ENCODE measurements around the gene CENPM. TPM values are rescaled to one million over a fixed set of nuclear protein-coding genes. Genes with fewer than 3 reads are reported as not detected.

The CENPM gene
- total RNA-seq, 1 experiment from 2014 or later = 77.5 TPM

GRCh38 chr22:41964112-41964491, 17.1 kb upstream of the CENPM start:
- Histone ChIP-seq H3K4me3 (ENCODE audit: low read length) (no peak overlapping the region), H3K4me2 (ENCODE audit: low read length) (no peak overlapping the region), H3K9ac (ENCODE audit: low read length) (no peak overlapping the region), H2AFZ (ENCODE audit: low read length) (no peak overlapping the region), H3K27ac (ENCODE audit: low read length) (no peak overlapping the region), H3K79me2 (ENCODE audit: low read length) (no peaks in the 10 kb centered on the region), H3F3A (ENCODE audit: low read length, unreplicated experiment) (no peaks in the 10 kb centered on the region), H3K9me3 (ENCODE audit: low read length) (no peaks in the 10 kb centered on the region), H3K4me1 (ENCODE audit: insufficient read depth, low read length) (no peaks in the 10 kb centered on the region), H3K27me3 (ENCODE audit: low read length) (no peaks in the 10 kb centered on the region), H4K20me1 (ENCODE audit: low read length) (no peaks in the 10 kb centered on the region), H3K36me3 (ENCODE audit: low read depth, low read length) (no peaks in the 10 kb centered on the region), H3K9me2 (replicated peaks; ENCODE audit: low read length) (no peaks in the 10 kb centered on the region)
- CTCF ChIA-PET = no interaction called here
- intact Hi-C loops (cut with micrococcal nuclease) = no loop called here
- no TSS peak for BruUV-seq (replicated peaks)
- TF ChIP-seq EZH2phosphoT487 (IDR thresholded peaks at IDR 0.05; ENCODE audit: borderline replicate concordance, low read length) (no peak), CTCF (conservative IDR thresholded peaks at IDR 0.05; ENCODE audit: low read depth, low read length) (no peak), EZH2 (IDR thresholded peaks at IDR 0.05; ENCODE audit: low read length, unreplicated experiment) (no peak)
- POLR2A ChIA-PET (ENCODE audit: unreplicated experiment) = no interaction called here
- DNase-seq = no peak
- ATAC-seq = no peak

GRCh38 chr22:41963453-41964111, 16.6 kb upstream of the CENPM start:
- intact Hi-C loops (cut with micrococcal nuclease) = no loop called here
- no peak overlapping the region for H3K27ac ChIP-seq (ENCODE audit: low read length)
- H3K9me3 ChIP-seq (ENCODE audit: low read length) = no peaks in the 10 kb centered on the region
- H3K9ac ChIP-seq (ENCODE audit: low read length) = no peak overlapping the region
- no peak overlapping the region for H2AFZ ChIP-seq (ENCODE audit: low read length)
- no peak overlapping the region for H3K4me2 ChIP-seq (ENCODE audit: low read length)
- ChIA-PET POLR2A (ENCODE audit: unreplicated experiment) (no interaction called here), CTCF (no interaction called here)
- ATAC-seq = no peak
- no peaks in the 10 kb centered on the region for H3K36me3 ChIP-seq (ENCODE audit: low read depth, low read length)
- no peaks in the 10 kb centered on the region for H3K9me2 ChIP-seq (replicated peaks; ENCODE audit: low read length)
- DNase-seq = no peak
- no peaks in the 10 kb centered on the region for H3K27me3 ChIP-seq (ENCODE audit: low read length)
- TF ChIP-seq EZH2phosphoT487 (IDR thresholded peaks at IDR 0.05; ENCODE audit: borderline replicate concordance, low read length) (no peak), EZH2 (IDR thresholded peaks at IDR 0.05; ENCODE audit: low read length, unreplicated experiment) (no peak)
- H3K4me1 ChIP-seq (ENCODE audit: insufficient read depth, low read length) = no peaks in the 10 kb centered on the region
- H4K20me1 ChIP-seq (ENCODE audit: low read length) = no peaks in the 10 kb centered on the region
- no peaks in the 10 kb centered on the region for H3K79me2 ChIP-seq (ENCODE audit: low read length)
- H3K4me3 ChIP-seq (ENCODE audit: low read length) = no peak overlapping the region
- H3F3A ChIP-seq (ENCODE audit: low read length, unreplicated experiment) = no peaks in the 10 kb centered on the region
- no TSS peak for BruUV-seq (replicated peaks)

- no peak for DNase-seq
- TF ChIP-seq CTCF (conservative IDR thresholded peaks at IDR 0.05; ENCODE audit: low read depth, low read length) (no peak), EZH2 (IDR thresholded peaks at IDR 0.05; ENCODE audit: low read length, unreplicated experiment) (no peak), EZH2phosphoT487 (IDR thresholded peaks at IDR 0.05; ENCODE audit: borderline replicate concordance, low read length) (no peak)
- ChIA-PET POLR2A (ENCODE audit: unreplicated experiment) (no interaction called here), CTCF (no interaction called here)
- no peaks in the 10 kb centered on the region for H3K79me2 ChIP-seq (ENCODE audit: low read length)
- no peaks in the 10 kb centered on the region for H3K27me3 ChIP-seq (ENCODE audit: low read length)
- no TSS peak for BruUV-seq (replicated peaks)
- no peaks in the 10 kb centered on the region for H3K9me3 ChIP-seq (ENCODE audit: low read length)
- H2AFZ ChIP-seq (ENCODE audit: low read length) = no peak overlapping the region
- H3K27ac ChIP-seq (ENCODE audit: low read length) = no peak overlapping the region
- no peak overlapping the region for H3K4me3 ChIP-seq (ENCODE audit: low read length)
- H4K20me1 ChIP-seq (ENCODE audit: low read length) = no peaks in the 10 kb centered on the region
- H3F3A ChIP-seq (ENCODE audit: low read length, unreplicated experiment) = no peaks in the 10 kb centered on the region
- H3K4me1 ChIP-seq (ENCODE audit: insufficient read depth, low read length) = no peaks in the 10 kb centered on the region
- H3K4me2 ChIP-seq (ENCODE audit: low read length) = no peak overlapping the region
- no peak for ATAC-seq
- intact Hi-C loops (cut with micrococcal nuclease) = no loop called here
- H3K36me3 ChIP-seq (ENCODE audit: low read depth, low read length) = no peaks in the 10 kb centered on the region; the same call in 1 of the 2 replicates
- no peak overlapping the region for H3K9ac ChIP-seq (ENCODE audit: low read length)
- no peaks in the 10 kb centered on the region for H3K9me2 ChIP-seq (replicated peaks; ENCODE audit: low read length)
These were observed 11.1 kb upstream of the CENPM start for GRCh38 chr22:41957941-41958556.

All from PC-3 (cell line).